NCI-H1105 treated with DMSO at 0.1 percent for 48 hours (cell line): ENCODE results near the gene RBM34.
"Not testable (repeated sequence)": the region's sequence is repeated elsewhere in the genome, so short reads cannot be mapped to it uniquely, and the experiment has no call there.

Source experiments
- DNase-seq: peaks from one replicate; lab custom pipeline; 2025; lab: John Stamatoyannopoulos, UW

The RBM34 gene

DNA sequence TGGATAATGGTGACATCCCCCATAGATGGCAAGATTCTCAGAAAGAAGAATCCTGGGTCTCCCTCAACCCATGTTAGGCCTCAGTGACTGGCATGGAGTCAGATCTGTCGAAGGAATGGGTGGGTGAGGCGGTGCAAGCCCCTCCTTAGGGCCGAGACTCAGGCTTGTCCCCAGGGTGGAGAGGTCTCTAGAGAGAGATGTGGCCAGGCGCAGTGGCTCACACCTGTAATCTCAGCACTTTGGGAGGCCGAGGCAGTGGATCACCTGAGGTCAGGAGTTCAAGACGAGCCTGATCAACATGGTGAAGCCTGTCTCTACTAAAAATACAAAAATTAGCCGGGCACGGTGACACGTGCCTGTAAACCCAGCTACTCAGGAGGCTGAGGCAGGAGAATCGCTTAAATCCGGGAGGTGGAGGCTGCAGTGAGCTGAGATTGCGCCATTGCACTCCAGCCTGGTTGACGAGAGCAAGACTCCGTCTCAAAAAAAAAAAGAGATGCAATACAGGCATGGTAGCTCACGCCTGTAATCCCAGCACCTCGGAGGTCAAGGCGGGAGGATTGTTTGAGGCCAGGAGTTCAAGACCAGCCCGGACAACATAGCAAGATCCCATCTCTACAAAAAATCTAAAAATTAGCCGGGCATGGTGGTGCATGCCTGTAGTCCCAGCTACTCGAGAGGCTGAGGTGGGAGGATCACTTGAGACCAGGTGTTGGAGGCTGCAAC lies 69.6 kb downstream of the RBM34 start:
- not testable (repeated sequence) for DNase-seq

DNA sequence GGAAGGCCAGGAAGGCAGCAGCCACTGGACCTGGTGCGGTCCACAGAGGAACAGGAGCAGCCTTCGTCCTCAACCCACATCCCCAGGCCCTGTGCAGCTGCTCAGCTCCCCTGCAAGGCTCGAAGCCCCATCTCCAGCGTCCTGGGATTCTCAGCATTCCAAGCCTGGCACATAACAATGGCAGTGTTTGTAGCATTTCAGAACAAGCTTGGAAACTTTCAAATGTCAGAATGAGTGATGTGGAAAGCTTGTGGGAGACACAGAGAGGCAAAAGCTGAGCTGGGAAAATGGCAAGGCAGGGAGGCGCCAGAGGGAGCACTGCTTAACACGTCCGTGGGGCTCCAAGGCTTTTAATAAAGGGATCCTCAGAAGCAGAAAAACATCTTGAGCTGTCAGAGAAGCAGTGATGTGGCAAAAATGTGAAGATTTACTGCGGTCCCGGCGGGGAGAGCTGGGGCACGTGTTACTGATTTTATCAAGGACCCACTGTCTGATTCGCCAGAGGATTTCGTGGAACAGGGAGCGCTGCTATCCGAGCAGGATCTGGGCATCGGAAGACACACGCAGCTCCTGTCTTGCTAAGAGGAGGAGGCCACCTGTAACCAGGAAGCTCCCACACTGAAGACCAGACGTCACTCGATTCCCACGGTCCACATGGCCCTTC lies 70.5 kb downstream of the RBM34 start:
- DNase-seq: no peak

DNA sequence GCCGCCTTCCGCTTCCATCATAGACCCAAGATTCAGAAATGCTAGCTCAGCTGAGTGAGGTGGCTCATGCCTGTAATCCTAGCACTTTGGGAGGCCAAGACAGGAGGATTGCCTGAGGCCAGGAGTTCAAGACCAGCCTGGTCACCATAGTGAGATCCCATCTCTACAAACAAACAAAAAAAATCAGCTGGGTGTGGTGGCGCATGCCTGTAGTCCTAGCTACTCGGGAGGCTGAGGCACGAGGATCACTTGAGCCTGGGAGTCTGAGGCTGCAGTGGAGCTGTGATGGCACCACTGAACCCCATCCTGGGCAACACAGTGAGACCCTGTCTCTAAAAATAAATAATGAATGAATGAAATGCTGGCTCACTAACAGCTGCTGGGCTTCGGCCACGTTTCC lies 72.1 kb downstream of the RBM34 start:
- DNase-seq: no peak

DNA sequence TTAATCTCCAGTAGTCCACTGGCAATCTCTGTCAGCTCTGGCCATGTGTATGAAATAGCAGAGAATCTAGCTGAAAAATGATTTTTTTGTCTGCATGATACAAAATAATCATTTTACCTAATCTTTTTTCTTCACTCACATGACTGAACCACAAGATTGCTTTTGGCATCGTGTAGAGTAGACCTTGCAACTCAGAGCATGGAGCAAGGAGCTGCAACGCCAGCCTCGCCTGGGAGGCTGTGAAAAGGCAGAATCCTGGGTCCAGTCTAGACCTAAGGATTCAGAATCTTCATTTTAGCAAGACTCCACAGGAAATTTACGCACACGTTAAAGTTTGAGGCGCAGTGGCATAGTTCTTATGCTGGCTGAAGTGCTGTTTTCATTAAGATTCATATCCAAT lies 72.6 kb downstream of the RBM34 start:
- DNase-seq: no peak

DNA sequence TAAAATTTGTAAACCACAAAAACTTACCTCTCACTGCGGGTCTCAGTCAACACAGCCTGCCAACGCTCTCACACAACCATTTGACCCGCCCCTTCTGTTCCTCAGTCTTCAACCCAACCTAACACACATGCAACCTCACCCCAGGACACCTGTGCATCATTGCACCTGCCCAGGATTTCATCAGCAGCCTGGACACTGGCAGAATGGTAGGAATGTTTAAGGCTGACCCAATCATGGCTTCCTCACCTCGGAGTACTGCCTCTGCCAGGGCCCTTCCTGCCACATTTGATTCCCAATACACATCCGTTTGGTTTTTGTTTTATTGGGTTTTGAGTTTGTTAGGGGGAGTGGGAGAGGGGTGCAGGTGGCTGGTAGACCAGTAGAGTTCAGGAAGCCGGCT lies 73.1 kb downstream of the RBM34 start:
- no peak for DNase-seq

DNA sequence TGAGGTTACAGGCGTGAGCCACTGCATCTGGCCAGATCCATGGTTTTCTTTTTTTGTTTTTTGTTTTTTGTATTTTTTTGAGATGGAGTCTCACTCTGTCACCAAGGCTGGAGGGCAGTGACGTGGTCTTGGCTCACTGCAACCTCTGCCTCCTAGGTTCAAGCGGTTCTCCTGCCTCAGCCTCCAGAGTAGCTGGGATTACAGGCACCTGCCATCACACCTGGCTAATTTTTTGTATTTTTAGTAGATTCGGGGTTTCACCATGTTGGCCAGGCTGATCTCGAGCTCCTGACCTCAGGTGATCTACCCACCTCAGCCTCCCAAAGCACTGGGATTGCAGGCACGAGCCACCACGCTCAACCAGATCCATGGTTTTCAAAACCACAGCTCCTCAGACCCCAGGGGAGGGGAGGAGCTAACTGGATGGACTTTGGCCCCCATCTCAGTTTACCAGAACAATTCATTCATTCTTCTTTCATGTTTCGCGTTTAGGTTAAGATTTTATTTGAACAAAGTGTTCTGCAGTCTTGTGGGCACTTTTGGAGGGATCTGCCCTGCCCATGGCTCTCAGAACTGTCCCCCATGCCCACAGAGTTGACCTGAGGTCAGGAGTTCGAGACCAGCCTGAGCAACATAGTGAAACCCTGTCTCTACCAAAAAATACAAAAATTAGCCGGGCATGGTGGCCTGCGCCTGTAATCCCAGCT lies 75.5 kb downstream of the RBM34 start:
- DNase-seq: not testable (repeated sequence)
